ENCODE results near the gene MME. TPM values are rescaled to one million over a fixed set of nuclear protein-coding genes. Genes with fewer than 3 reads are reported as not detected.

The MME gene
- total and polyA plus RNA-seq, 8 donors, result 0.19 to 3.2 (median 0.71) TPM

DNA sequence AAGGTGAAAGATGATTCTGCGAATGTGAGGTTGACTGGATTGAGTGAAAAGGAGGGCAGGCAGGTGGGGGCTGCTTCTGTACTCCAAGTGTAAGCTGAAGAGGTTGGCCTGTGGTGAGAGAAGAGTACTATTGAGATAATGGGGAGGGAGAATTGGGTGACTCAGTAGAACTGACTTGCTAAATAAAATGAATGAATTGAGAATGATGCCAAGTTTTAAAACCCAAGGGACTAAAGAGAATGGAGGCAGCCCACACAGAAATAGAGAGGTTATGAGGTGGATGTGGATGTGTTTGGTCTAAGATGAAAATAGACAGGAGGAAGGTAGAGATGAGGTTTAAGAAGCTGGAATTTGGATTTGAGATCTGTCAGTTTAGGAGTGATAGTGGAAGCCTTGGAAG lies 5.9 kb downstream of the MME start:
- no peak for TF ChIP-seq CTCF (IDR thresholded peaks at IDR 0.05)
- no peaks in the 10 kb centered on the region for H3K4me1 ChIP-seq
- no peaks in the 10 kb centered on the region for H3K9me3 ChIP-seq
- intact Hi-C loops (cut with DNase I), result no loop called here
- no peaks in the 10 kb centered on the region for H3K36me3 ChIP-seq
- DNase-seq (no peak), FAIRE-seq (no peak), ATAC-seq (no peak)
- no peak overlapping the region for H3K27ac ChIP-seq
- no peaks in the 10 kb centered on the region for H3K27me3 ChIP-seq
- WGBS, 2 donors, result 74 to 91% methylated on average over 1 of the region's 1 CpG
- no peak overlapping the region for H3K4me3 ChIP-seq

DNA sequence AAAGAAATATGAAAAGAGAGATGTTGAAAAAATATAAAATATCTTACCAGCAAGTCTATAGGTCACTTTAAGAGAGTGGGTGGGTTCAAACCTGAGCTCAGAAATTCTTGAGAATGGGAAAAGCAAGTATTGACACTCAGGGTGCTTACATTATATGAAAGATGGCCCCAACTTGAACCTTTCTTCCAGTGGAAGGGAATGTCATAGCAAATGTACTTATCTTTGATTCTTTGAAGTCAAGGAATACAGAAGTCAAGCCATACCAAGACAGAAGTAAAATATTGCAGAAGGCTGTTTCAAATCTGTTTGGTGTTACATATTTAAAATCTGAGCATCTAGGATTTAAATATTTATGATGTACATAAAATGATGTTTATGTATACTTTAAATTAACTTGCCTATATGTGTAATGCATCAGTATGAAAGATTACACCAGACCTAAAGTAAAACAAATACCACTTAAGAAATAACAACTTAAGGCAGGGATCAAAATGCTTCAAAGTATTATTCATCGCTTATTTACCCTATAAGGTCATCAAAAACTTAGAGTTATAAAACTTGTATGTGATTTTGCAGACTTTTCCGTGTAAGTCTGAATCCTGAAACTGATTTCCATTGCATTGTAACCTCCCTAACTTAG lies 8.7 kb downstream of the MME start:
- Histone ChIP-seq H3K4me3 (no peak overlapping the region), H3K4me1 (no peaks in the 10 kb centered on the region), H3K9me3 (no peaks in the 10 kb centered on the region), H3K27ac (no peak overlapping the region), H3K27me3 (no peaks in the 10 kb centered on the region), H3K36me3 (no peaks in the 10 kb centered on the region)
- TF ChIP-seq CTCF (IDR thresholded peaks at IDR 0.05), result no peak
- 66 to 75% methylated on average over 2 of the region's 2 CpGs for WGBS, 2 donors
- intact Hi-C loops (cut with DNase I), result no loop called here
- DNase-seq (no peak), FAIRE-seq (no peak), ATAC-seq (no peak)

DNA sequence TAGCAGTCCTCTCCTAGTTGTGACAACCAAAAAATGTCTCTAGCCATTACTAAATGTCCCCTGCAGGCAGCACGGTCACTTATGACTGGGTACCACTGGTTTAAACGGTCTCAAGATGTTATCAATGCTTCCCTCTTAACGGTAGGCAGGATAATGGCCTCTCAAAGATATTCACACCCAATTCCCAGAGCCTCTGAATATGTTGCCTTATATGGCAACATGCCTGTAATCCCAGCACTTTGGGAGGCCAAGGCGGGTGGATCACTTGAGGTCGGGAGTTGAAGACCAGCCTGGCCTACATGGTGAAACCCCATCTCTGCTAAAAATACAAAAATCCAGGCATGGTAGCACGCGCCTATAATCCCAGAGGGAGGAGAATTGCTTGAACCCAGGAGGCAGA lies 9.4 kb downstream of the MME start:
- H3K4me1 ChIP-seq, result no peaks in the 10 kb centered on the region
- WGBS, 2 donors, result 69 to 74% methylated on average over 7 of the region's 7 CpGs
- no peaks in the 10 kb centered on the region for H3K36me3 ChIP-seq
- intact Hi-C loops (cut with DNase I), result no loop called here
- no peak for ATAC-seq
- no peak for TF ChIP-seq CTCF (IDR thresholded peaks at IDR 0.05)
- FAIRE-seq, result no peak
- no peak overlapping the region for H3K27ac ChIP-seq
- no peaks in the 10 kb centered on the region for H3K27me3 ChIP-seq
- H3K4me3 ChIP-seq, result no peak overlapping the region
- H3K9me3 ChIP-seq, result no peaks in the 10 kb centered on the region
- DNase-seq, result no peak

DNA sequence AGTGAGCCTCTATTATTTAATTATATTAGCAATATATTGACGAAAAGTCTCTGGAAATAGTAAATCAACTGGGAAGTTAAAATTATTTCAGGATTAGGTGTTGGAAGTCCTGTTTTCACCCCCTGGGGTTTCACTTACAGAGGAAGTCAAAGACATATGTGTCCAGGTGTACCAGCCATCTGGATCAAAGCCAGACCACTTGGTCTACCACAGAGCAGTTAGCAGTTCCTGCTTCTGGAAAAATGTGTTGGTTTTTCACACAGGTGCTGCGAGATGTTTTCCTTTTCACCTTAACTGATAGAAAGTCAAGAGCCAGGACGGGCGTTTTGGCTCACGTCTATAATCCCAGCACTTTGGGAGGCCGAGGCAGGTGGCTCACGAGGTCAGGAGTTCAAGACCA lies 13.1 kb downstream of the MME start:
- TF ChIP-seq CTCF (IDR thresholded peaks at IDR 0.05), result no peak
- DNase-seq (peak in 2 of 6 donors; percentile 13), FAIRE-seq (no peak), ATAC-seq (peak in 2 of 4 donors; percentile 15 to 53)
- no peaks in the 10 kb centered on the region for H3K36me3 ChIP-seq
- H3K9me3 ChIP-seq, result no peaks in the 10 kb centered on the region
- WGBS, 2 donors, result 14 to 16% methylated on average over 7 of the region's 7 CpGs
- no peak overlapping the region for H3K27ac ChIP-seq
- intact Hi-C loops (cut with DNase I), result no loop called here
- H3K4me1 ChIP-seq, result no peaks in the 10 kb centered on the region
- no peaks in the 10 kb centered on the region for H3K27me3 ChIP-seq
- H3K4me3 ChIP-seq, result no peak overlapping the region

DNA sequence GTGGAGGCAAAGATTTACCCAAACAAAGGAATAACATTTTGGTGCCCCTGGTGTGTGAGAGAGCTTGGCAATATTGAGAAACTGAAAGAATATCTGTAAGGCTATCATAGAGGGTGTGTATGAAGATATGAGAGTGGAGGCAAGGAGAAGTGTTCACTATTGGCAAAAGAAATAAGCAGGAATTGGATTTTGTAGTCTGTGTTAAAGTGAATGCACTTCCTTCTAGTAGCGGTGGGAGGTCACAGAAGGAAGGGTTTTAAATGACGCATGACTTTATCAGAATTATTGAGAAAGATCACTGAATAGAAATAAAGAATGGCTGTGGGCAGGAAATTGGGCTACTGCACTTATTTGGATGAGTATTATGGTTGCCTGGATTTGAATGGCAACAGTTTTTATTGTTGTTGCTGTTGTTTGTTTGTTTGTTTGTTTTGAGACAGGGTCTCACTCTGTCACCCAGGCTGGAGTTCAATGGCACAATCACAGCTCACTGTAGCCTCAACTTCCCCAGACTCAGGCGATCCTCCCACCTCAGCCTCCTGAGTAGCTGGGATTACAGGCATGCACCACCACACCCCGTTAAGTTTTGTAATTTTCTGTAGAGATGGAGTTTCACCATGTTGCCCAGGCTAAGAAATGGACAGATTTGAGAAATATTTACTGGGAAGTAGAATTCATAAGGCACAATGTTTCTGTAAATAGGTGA lies 16.3 kb downstream of the MME start:
- no peaks in the 10 kb centered on the region for H3K9me3 ChIP-seq
- intact Hi-C loops (cut with DNase I), result no loop called here
- no peak for FAIRE-seq
- whole genome bisulfite sequencing, 2 donors, result 73 to 87% methylated on average over 4 of the region's 4 CpGs
- ATAC-seq, result no peak
- no peaks in the 10 kb centered on the region for H3K4me1 ChIP-seq
- H3K4me3 ChIP-seq, result no peak overlapping the region
- no peaks in the 10 kb centered on the region for H3K27me3 ChIP-seq
- no peak for TF ChIP-seq CTCF (IDR thresholded peaks at IDR 0.05)
- DNase-seq, result no peak
- H3K27ac ChIP-seq, result no peak overlapping the region
- H3K36me3 ChIP-seq, result no peaks in the 10 kb centered on the region

Data from pancreas (tissue), 10 donors.